Osteoblast (primary cell): Measurements from ENCODE around the gene ADH5. TPM values are rescaled to one million over a fixed set of nuclear protein-coding genes. Genes with fewer than 3 reads are reported as not detected.

Source experiments
- DNase-seq: peaks from one replicate; pipeline ENCODE4 v3.0.0; 2011; ENCODE audit warnings: low spot score, mixed read lengths; ENCODE audit not compliant: insufficient read length; ENCODE audit errors: missing footprints
- H2AFZ ChIP-seq: 2 replicates; pipeline ENCODE4 v1.6.0; 2011; ENCODE audit warnings: mild to moderate bottlenecking, low read length
- H3K27ac ChIP-seq: 2 replicates; pipeline ENCODE4 v1.5.1; 2011; ENCODE audit warnings: mild to moderate bottlenecking, low read depth, low read length, moderate library complexity
- H3K27me3 ChIP-seq: 2 replicates; pipeline ENCODE4 v1.6.0; 2012; ENCODE audit warnings: mild to moderate bottlenecking, control low read depth, inconsistent platforms, low read length, moderate library complexity; ENCODE audit not compliant: insufficient read depth
- H3K36me3 ChIP-seq: 2 replicates; pipeline ENCODE4 v1.5.1; 2011; ENCODE audit warnings: mild to moderate bottlenecking, low read length, control low read depth, moderate library complexity; ENCODE audit not compliant: insufficient read depth
- H3K4me1 ChIP-seq: 2 replicates; pipeline ENCODE4 v1.5.1; 2011; ENCODE audit warnings: mild to moderate bottlenecking, low read length, control low read depth, moderate library complexity; ENCODE audit not compliant: insufficient read depth
- H3K4me2 ChIP-seq: 2 replicates; pipeline ENCODE4 v1.6.0; 2011; ENCODE audit warnings: mild to moderate bottlenecking, low read length; ENCODE audit not compliant: insufficient read depth
- H3K4me3 ChIP-seq: fragments of 200-600 bp; sonication (generic); 3 replicates; pipeline ENCODE4 v1.5.1; 2012; ENCODE audit warnings: mild to moderate bottlenecking, low read length, inconsistent platforms; ENCODE audit not compliant: insufficient read depth
- H3K79me2 ChIP-seq: 2 replicates; pipeline ENCODE4 v1.6.0; 2012; ENCODE audit warnings: mild to moderate bottlenecking, low read length, control low read depth, inconsistent platforms; ENCODE audit not compliant: insufficient read depth
- H3K9me3 ChIP-seq: 2 replicates; pipeline ENCODE4 v1.5.1; 2011; ENCODE audit warnings: low read depth, low read length, control low read depth
- H4K20me1 ChIP-seq: 2 replicates; pipeline ENCODE4 v1.6.0; 2012; ENCODE audit warnings: mild to moderate bottlenecking, low read length, control low read depth; ENCODE audit not compliant: insufficient read depth
- CTCF ChIP-seq: IDR thresholded peaks from 2 replicates; pipeline ENCODE4 v1.5.1; 2011; ENCODE audit warnings: mild to moderate bottlenecking, low read depth, low read length, moderate library complexity; ENCODE audit errors: extremely low read depth
- total RNA-seq: library from RNA; depleted of rRNA; stranded (reverse); fragments of >200 nt; gene quantifications from 2 replicates; pipeline ENCODE4 v1.2.3, GENCODE V29; 2012

The ADH5 gene
- total RNA-seq, 1 donor, result 293 TPM

GRCh38 chr4:99022566-99022965, 66.0 kb downstream of the ADH5 start:
- Histone ChIP-seq H3K79me2 (peaks cover 97% of the 10 kb centered on the region), H3K4me2 (no peak overlapping the region), H2AFZ (no peak overlapping the region), H3K27ac (no peak overlapping the region), H3K27me3 (no peaks in the 10 kb centered on the region), H3K36me3 (no peaks in the 10 kb centered on the region), H3K9me3 (peaks cover 5% of the 10 kb centered on the region), H3K4me3 (no peak overlapping the region), H3K4me1 (peaks cover under 1% of the 10 kb centered on the region), H4K20me1 (peaks cover 22% of the 10 kb centered on the region)
- no peak for TF ChIP-seq CTCF
- no peak for DNase-seq

GRCh38 chr4:99021386-99021785, 67.2 kb downstream of the ADH5 start:
- no peak for DNase-seq
- Histone ChIP-seq H3K27me3 (no peaks in the 10 kb centered on the region), H3K36me3 (no peaks in the 10 kb centered on the region), H3K79me2 (peaks cover 97% of the 10 kb centered on the region), H4K20me1 (peaks cover 31% of the 10 kb centered on the region), H3K9me3 (peaks cover 5% of the 10 kb centered on the region), H3K4me2 (no peak overlapping the region), H3K4me1 (peaks cover 3% of the 10 kb centered on the region), H2AFZ (no peak overlapping the region), H3K4me3 (no peak overlapping the region), H3K27ac (no peak overlapping the region)
- TF ChIP-seq CTCF, result no peak

Other genes with a start within 250 kb of the ADH5 start
- 94.9 and 105 TPM in 2 replicates for gene EIF4E, start 159.7 kb downstream of the ADH5 start, total RNA-seq
- 48.6 and 52.8 TPM in 2 replicates for gene METAP1, start 93.1 kb downstream of the ADH5 start, total RNA-seq
- gene ADH4, start 55.5 kb upstream of the ADH5 start, total RNA-seq, result not detected in 2 replicates
- not detected in 2 replicates for gene ADH6, start 130.5 kb upstream of the ADH5 start, total RNA-seq
- gene ADH1A, start 202.2 kb upstream of the ADH5 start, total RNA-seq, result not detected in 2 replicates
- 0.59 and 0.72 TPM in 2 replicates for gene ADH1B, start 232.6 kb upstream of the ADH5 start, total RNA-seq